HepG2 (cell line): ENCODE data around the gene CADPS2. TPM values are rescaled to one million over a fixed set of nuclear protein-coding genes. Genes with fewer than 3 reads are reported as not detected.

Experiments used
- ATAC-seq: fragments of 200-7000 bp; cut with Tn5 transposase; 3 replicates; pipeline ENCODE4 v1.9.1; 2020; ENCODE audit warnings: mild to moderate bottlenecking, moderate library complexity
- BruUV-seq: library from RNA; stranded (reverse); fragments of 400-500 nt; replicated peaks from 2 replicates; lab custom pipeline; 2021; lab: Mats Ljungman, UMichigan
- CTCF ChIA-PET: fragments of 300-600 bp; formaldehyde crosslinking; extraction: SDS; loops from one replicate; lab custom pipeline; 2021; ENCODE audit warnings: low total read pairs, inconsistent platforms, low intra/inter-chr PET ratio; lab: Yijun Ruan, JAX
- POLR2A ChIA-PET: fragments of 350-600 bp; sonication (Branson Sonifier 250); formaldehyde crosslinking; loops from one replicate; lab custom pipeline; 2020; ENCODE audit warnings: antibody characterized with exemption, inconsistent platforms; lab: Yijun Ruan, JAX
- DNase-seq: peaks from one replicate; pipeline ENCODE4 v3.0.0-alpha.2; 2015; ENCODE audit warnings: low spot score
- FAIRE-seq: peaks from 3 replicates; lab custom pipeline; 2011; peaks lifted over from hg19 to GRCh38; lab: Jason Lieb, UNC
- H2AFZ ChIP-seq: one replicate; pipeline ENCODE4 v1.6.1; 2011; ENCODE audit warnings: low read length, inconsistent platforms
- H3K27ac ChIP-seq: fragments of 300-600 bp; 3 replicates; pipeline ENCODE4 v1.8.0; 2011; ENCODE audit warnings: mixed run types, mild to moderate bottlenecking, mixed read lengths, low read length, inconsistent platforms; ENCODE audit not compliant: insufficient read depth; ENCODE audit errors: extremely low read length
- H3K27me3 ChIP-seq, 2 experiments: fragments of 200-600 bp in 1 of 2; 2 replicates in 1 of 2; 3 replicates in 1 of 2; pipeline versions ENCODE4 v1.6.0 to v1.8.0; 2011; ENCODE audit warnings: low read length in 2 of 2, mild to moderate bottlenecking in 2 of 2, moderate library complexity in 2 of 2, inconsistent platforms in 1 of 2; ENCODE audit not compliant: insufficient read depth in 2 of 2, control insufficient read depth in 1 of 2
- H3K36me3 ChIP-seq, 2 experiments: fragments of 200-600 bp in 1 of 2; replicated peaks in 1 of 2; 2 replicates in 1 of 2; 3 replicates in 1 of 2; pipeline versions ENCODE4 v1.5.1 to v1.8.0; 2011; ENCODE audit warnings: low read length in 2 of 2, inconsistent platforms in 1 of 2; ENCODE audit not compliant: insufficient read depth in 2 of 2, control insufficient read depth in 1 of 2
- H3K4me1 ChIP-seq: 2 replicates; pipeline ENCODE4 v1.5.1; 2012; ENCODE audit warnings: low read length, inconsistent platforms; ENCODE audit not compliant: insufficient read depth
- H3K4me2 ChIP-seq: 2 replicates; pipeline ENCODE4 v1.6.0; 2011; ENCODE audit warnings: low read depth, low read length, inconsistent platforms
- H3K4me3 ChIP-seq, 3 experiments: fragments of 200-600 bp in 1 of 3; sonication (generic), shearing (Covaris generic) in 1 of 3; replicated peaks in 1 of 3; 2 replicates each; pipeline ENCODE4 v1.5.1; 2011 to 2016; ENCODE audit warnings: low read length in 3 of 3, inconsistent platforms in 2 of 3, low read depth in 2 of 3, mild to moderate bottlenecking in 2 of 3, control low read depth in 1 of 3, mixed read lengths in 1 of 3; ENCODE audit not compliant: insufficient read depth in 1 of 3
- H3K79me2 ChIP-seq: one replicate; pipeline ENCODE4 v1.6.1; 2011; ENCODE audit warnings: low read length, inconsistent platforms; ENCODE audit not compliant: insufficient read depth
- H3K9ac ChIP-seq: 2 replicates; pipeline ENCODE4 v1.6.0; 2011; ENCODE audit warnings: mild to moderate bottlenecking, low read depth, low read length, inconsistent platforms; ENCODE audit not compliant: insufficient read depth
- H3K9me3 ChIP-seq: 2 replicates; pipeline ENCODE4 v1.5.1; 2012; ENCODE audit warnings: mild to moderate bottlenecking, low read length
- H4K20me1 ChIP-seq: 2 replicates; pipeline ENCODE4 v1.6.0; 2011; ENCODE audit warnings: inconsistent platforms, mild to moderate bottlenecking, low read length, moderate library complexity; ENCODE audit not compliant: insufficient read depth
- CENPX ChIP-seq: sonication (generic); formaldehyde crosslinking; IDR thresholded peaks from 2 replicates; pipeline ENCODE4 v1.9.0; 2021; ENCODE audit warnings: mild to moderate bottlenecking, missing genetic modification reagents, moderate library complexity
- JUNB ChIP-seq: sonication (generic); formaldehyde crosslinking; IDR thresholded peaks from 2 replicates; pipeline ENCODE4 v1.8.0; 2022; ENCODE audit warnings: missing genetic modification reagents, mild to moderate bottlenecking, borderline replicate concordance
- MIXL1 ChIP-seq: IDR thresholded peaks from 2 replicates; pipeline ENCODE4 v1.6.1; 2016
- MTA3 ChIP-seq: sonication (generic); formaldehyde crosslinking; IDR thresholded peaks from 2 replicates; pipeline ENCODE4 v1.4.0; 2020; ENCODE audit warnings: missing genetic modification reagents
- NRL ChIP-seq: sonication (generic); formaldehyde crosslinking; IDR thresholded peaks from 2 replicates; pipeline ENCODE4 v1.5.0; 2020; ENCODE audit warnings: missing genetic modification reagents, mild to moderate bottlenecking, moderate library complexity, borderline replicate concordance
- PAX8 ChIP-seq: sonication (generic); formaldehyde crosslinking; IDR thresholded peaks from 2 replicates; pipeline ENCODE4 v1.8.0; 2022; ENCODE audit warnings: mild to moderate bottlenecking, missing genetic modification reagents, borderline replicate concordance
- RERE ChIP-seq: IDR thresholded peaks from 2 replicates; pipeline ENCODE4 v1.6.1; 2016; ENCODE audit warnings: low read depth, missing genetic modification reagents, missing compliant biosample characterization
- SMAD9 ChIP-seq: sonication (generic); formaldehyde crosslinking; IDR thresholded peaks from 2 replicates; pipeline ENCODE4 v1.5.1; 2020; ENCODE audit warnings: mild to moderate bottlenecking, missing genetic modification reagents
- YY1 ChIP-seq: IDR thresholded peaks from 2 replicates; pipeline ENCODE4 v1.6.1; 2011; ENCODE audit warnings: low read length, low read depth, moderate library complexity, mild to moderate bottlenecking; ENCODE audit not compliant: insufficient read depth, insufficient replicate concordance
- ZNF160 ChIP-seq: sonication (generic); formaldehyde crosslinking; IDR thresholded peaks from 2 replicates; pipeline ENCODE4 v1.8.0; 2022; ENCODE audit warnings: mild to moderate bottlenecking, inconsistent platforms, missing genetic modification reagents
- ZNF337 ChIP-seq: sonication (generic); formaldehyde crosslinking; IDR thresholded peaks from 2 replicates; pipeline ENCODE4 v1.5.1; 2020; ENCODE audit warnings: missing genetic modification reagents, low read depth, mild to moderate bottlenecking, borderline replicate concordance
- ZNF503 ChIP-seq: sonication (generic); formaldehyde crosslinking; IDR thresholded peaks from 2 replicates; pipeline ENCODE4 v1.4.0; 2020; ENCODE audit warnings: missing genetic modification reagents
- ZNF562 ChIP-seq: sonication (generic); formaldehyde crosslinking; IDR thresholded peaks from 2 replicates; pipeline ENCODE4 v1.8.0; 2022; ENCODE audit warnings: missing genetic modification reagents, borderline replicate concordance
- ZNF569 ChIP-seq: sonication (generic); formaldehyde crosslinking; IDR thresholded peaks from 2 replicates; pipeline ENCODE4 v1.5.0; 2020; ENCODE audit warnings: mild to moderate bottlenecking, missing genetic modification reagents, moderate library complexity, borderline replicate concordance
- ZNF710 ChIP-seq: sonication (generic); formaldehyde crosslinking; IDR thresholded peaks from 2 replicates; pipeline ENCODE4 v1.5.0; 2020; ENCODE audit warnings: mild to moderate bottlenecking, missing genetic modification reagents, borderline replicate concordance
- WGBS: methylation state at CpG from one replicate; pipeline ENCODE4 v1.1.6; 2017; ENCODE audit warnings: low lambda C conversion rate; 5-methylcytosine and 5-hydroxymethylcytosine counted together
- in situ Hi-C: cut with HindIII; loops from 2 replicates; pipeline ENCODE4 v1.10.0; 2017; ENCODE audit warnings: low pct_unique_long_range_greater_than_20kb; ENCODE audit not compliant: extremely low pct_ligation_motif_present
- intact Hi-C: fragments of 100-400 bp; cut with micrococcal nuclease; formaldehyde crosslinking; loops from one replicate; pipeline ENCODE4 v1.10.0; 2022; ENCODE audit not compliant: unreplicated experiment
- polyA plus RNA-seq, 8 experiments: library from polyadenylated mRNA; depleted of rRNA in 3 of 8; stranded (reverse) in 7 of 8; unstranded in 1 of 8; fragments of >200 nt; fragmentation: Illumina TruSeq in 4 of 8; extraction: Trizol in 4 of 8; gene quantifications; 2 replicates each; pipeline versions ENCODE4 v1.2.1 to v1.2.3, GENCODE V29; 2011 to 2016; ENCODE audit warnings: low read depth in 4 of 8, missing spikeins in 1 of 8, mixed read lengths in 1 of 8; ENCODE audit not compliant: insufficient read depth in 1 of 8
- total RNA-seq, 5 experiments: library from RNA; depleted of rRNA; stranded (reverse); fragments of >200 nt; fragmentation: Illumina TruSeq; extraction: Trizol; gene quantifications; 2 replicates each; pipeline ENCODE4 v1.2.3, GENCODE V29; 2016; ENCODE audit warnings: low read depth in 1 of 5

Gene CADPS2
- total and polyA plus RNA-seq, 2 of the 13 experiments (the other 11 are each of a cell fraction or from before 2014, with no cell fraction given): 17.6 to 43.8 TPM

- Histone ChIP-seq H3K27ac (no peak overlapping the region), H3K4me3 (no peak overlapping the region), H3K79me2 (no peaks in the 10 kb centered on the region), H2AFZ (no peak overlapping the region), H3K4me2 (no peak overlapping the region), H3K27me3 (no peaks in the 10 kb centered on the region), H3K36me3 (no peaks in the 10 kb centered on the region), H3K9me3 (no peaks in the 10 kb centered on the region), H3K9ac (no peak overlapping the region), H3K4me1 (0 out of 2 replicates have a peak, but pooled peaks cover 5% of the 10 kb centered on the region), H4K20me1 (no peaks in the 10 kb centered on the region)
- TF ChIP-seq CENPX (no peak), SMAD9 (CRISPR knock-in tag) (no peak), MTA3 (CRISPR knock-in tag) (no peak), ZNF569 (CRISPR knock-in tag) (no peak), RERE (CRISPR knock-in tag) (no peak), MIXL1 (CRISPR knock-in tag) (no peak), YY1 (no peak), ZNF160 (CRISPR knock-in tag) (no peak), ZNF562 (no peak), ZNF710 (CRISPR knock-in tag) (no peak), JUNB (no peak), NRL (CRISPR knock-in tag) (no peak), ZNF503 (CRISPR knock-in tag) (no peak), PAX8 (no peak), ZNF337 (CRISPR knock-in tag) (no peak)
- no peak for DNase-seq
- intact Hi-C loops: no loop called here
- no peak for FAIRE-seq
- ChIA-PET POLR2A (no interaction called here), CTCF (no interaction called here)
- no peak for ATAC-seq
- no TSS peak for BruUV-seq
- in situ Hi-C loops: no loop called here
- 92% methylated on average over 1 of the region's 1 CpG for WGBS
These were observed 596.8 kb downstream of the CADPS2 start for GRCh38 chr7:122289426-122289825.
